Endothelial cell of umbilical vein (primary cell): ENCODE results near the gene RAPGEF6.

Experiments used
- EZH2 ChIP-seq: IDR thresholded peaks from 2 replicates; pipeline ENCODE4 v1.6.1; 2012; ENCODE audit warnings: borderline replicate concordance, low read depth, mild to moderate bottlenecking, moderate library complexity, low read length, inconsistent platforms; ENCODE audit not compliant: severe bottlenecking
- TF ChIP-seq, protein P1 (sequence below), 2 donors: IDR thresholded peaks; 1 replicate in 1 of 2; 2 replicates in 1 of 2; pipeline ENCODE4 v1.5.1; 2011; ENCODE audit warnings: low read length in 2 of 2, mild to moderate bottlenecking in 2 of 2, moderate library complexity in 2 of 2, control low read depth in 1 of 2, inconsistent platforms in 1 of 2, low read depth in 1 of 2; ENCODE audit not compliant: insufficient read depth in 1 of 2; ENCODE audit errors: extremely low read depth in 1 of 2

DNA sequence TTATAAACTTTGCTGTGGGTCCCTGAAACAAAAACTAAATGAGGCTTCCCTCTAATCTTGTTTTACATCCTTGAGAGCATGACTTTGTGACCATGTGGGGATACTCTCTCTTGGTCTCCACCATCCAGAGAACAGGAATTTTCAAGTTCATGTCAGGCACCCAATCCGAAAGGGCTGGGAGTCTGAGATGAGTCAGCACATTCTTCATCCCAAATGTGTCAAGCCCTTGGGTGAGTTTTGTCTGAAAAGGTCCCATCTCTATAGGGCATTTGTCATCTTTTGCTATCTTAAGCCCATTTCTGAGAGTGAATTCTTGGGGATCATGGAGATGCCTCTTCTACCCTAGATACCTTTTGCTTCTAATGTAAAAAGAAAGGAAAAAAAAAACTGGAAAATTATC lies 26.9 kb upstream of the RAPGEF6 start:
- TF ChIP-seq, protein P1, sequence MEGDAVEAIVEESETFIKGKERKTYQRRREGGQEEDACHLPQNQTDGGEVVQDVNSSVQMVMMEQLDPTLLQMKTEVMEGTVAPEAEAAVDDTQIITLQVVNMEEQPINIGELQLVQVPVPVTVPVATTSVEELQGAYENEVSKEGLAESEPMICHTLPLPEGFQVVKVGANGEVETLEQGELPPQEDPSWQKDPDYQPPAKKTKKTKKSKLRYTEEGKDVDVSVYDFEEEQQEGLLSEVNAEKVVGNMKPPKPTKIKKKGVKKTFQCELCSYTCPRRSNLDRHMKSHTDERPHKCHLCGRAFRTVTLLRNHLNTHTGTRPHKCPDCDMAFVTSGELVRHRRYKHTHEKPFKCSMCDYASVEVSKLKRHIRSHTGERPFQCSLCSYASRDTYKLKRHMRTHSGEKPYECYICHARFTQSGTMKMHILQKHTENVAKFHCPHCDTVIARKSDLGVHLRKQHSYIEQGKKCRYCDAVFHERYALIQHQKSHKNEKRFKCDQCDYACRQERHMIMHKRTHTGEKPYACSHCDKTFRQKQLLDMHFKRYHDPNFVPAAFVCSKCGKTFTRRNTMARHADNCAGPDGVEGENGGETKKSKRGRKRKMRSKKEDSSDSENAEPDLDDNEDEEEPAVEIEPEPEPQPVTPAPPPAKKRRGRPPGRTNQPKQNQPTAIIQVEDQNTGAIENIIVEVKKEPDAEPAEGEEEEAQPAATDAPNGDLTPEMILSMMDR (IDR thresholded peaks at IDR 0.05; ENCODE audit: extremely low read depth in 1 of 2, insufficient read depth in 1 of 2, low read depth in 1 of 2, low read length in 2 of 2), result no peak
- no peak for TF ChIP-seq EZH2
